Measurements from ENCODE around the gene CCNI2. TPM values are rescaled to one million over a fixed set of nuclear protein-coding genes. Genes with fewer than 3 reads are reported as not detected.
A peak's percentile ranks its signal among the peaks of the same experiment; 100 is the strongest.

Gene CCNI2, protein sequence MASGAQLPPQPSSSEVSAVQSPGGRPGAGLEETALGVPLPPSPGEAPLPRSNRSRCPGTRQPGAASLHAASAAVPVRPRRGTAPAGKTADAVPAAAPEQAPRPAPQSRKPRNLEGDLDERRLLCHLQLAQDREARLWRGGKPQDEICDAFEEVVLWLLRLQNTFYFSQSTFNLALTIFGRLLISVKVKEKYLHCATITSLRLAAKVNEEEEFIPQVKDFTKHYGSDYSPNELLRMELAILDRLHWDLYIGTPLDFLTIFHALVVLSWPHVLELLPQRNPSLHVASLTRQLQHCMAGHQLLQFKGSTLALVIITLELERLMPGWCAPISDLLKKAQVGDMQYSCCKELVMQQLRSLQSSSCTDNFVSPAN
- not detected in 2 replicates for total RNA-seq (2011; cell fraction: chromatin; rRNA removed; ENCODE audit: low replicate concordance)
- total RNA-seq (2011; cell fraction: nucleolus; rRNA removed) = not detected in 2 replicates
- total RNA-seq (2011; cell fraction: nucleoplasm; rRNA removed) = 0.23 TPM in 1 of 2 replicates, not detected in the other
- total RNA-seq (2014; rRNA removed) (0.05 TPM in 1 of 2 replicates, not detected in the other), total RNA-seq (2014; rRNA removed; fragmentation: Illumina TruSeq; extraction: Trizol) (not detected in 2 replicates), total RNA-seq (2015; rRNA removed; fragmentation: Illumina TruSeq; extraction: Trizol) (not detected in 2 replicates), total RNA-seq (2021) (0.18 TPM in 1 of 2 replicates, not detected in the other), polyA plus RNA-seq (2011; rRNA removed) (0.05 and 0.06 TPM in 2 replicates), polyA plus RNA-seq (2014; fragmentation: Illumina TruSeq; extraction: Trizol) (0.06 TPM in 1 of 2 replicates, not detected in the other), polyA plus RNA-seq (2014; fragmentation: Nextera tagmentation; extraction: Ambion mirVana) (1 to 10 TPM; 1.6 to 1.7 TPM), polyA plus RNA-seq (2014; rRNA removed) (not detected in 2 replicates), polyA minus RNA-seq (2011; rRNA and poly(A)+ RNA removed) (not detected in 2 replicates), Bru-seq, nascent RNA (percentile 22 among the genes with signal in this experiment), BruChase-seq, experiment 1, labeled RNA remaining after a 2-hour chase (not detected), BruChase-seq, experiment 2, labeled RNA remaining after a 6-hour chase (percentile 16 among the genes with signal in this experiment)
- 0.06 and 0.13 TPM in 2 replicates for polyA plus RNA-seq (2011; cell fraction: cytosol; rRNA removed)
- polyA plus RNA-seq (2011; cell fraction: nucleus; rRNA removed) = 0.36 and 1.1 TPM in 2 replicates
- polyA plus RNA-seq (2012) = 1.4 and 11.1 TPM in 2 replicates
- not detected in 2 replicates for polyA minus RNA-seq (2011; cell fraction: cytosol; rRNA and poly(A)+ RNA removed)
- 0.54 TPM in 1 of 2 replicates, not detected in the other for polyA minus RNA-seq (2011; cell fraction: nucleus; rRNA and poly(A)+ RNA removed)
- long read RNA-seq, experiment 1 = 0 reads
- long read RNA-seq, experiment 2 = 0 reads
- long read RNA-seq, experiment 3 = 0 reads

DNA sequence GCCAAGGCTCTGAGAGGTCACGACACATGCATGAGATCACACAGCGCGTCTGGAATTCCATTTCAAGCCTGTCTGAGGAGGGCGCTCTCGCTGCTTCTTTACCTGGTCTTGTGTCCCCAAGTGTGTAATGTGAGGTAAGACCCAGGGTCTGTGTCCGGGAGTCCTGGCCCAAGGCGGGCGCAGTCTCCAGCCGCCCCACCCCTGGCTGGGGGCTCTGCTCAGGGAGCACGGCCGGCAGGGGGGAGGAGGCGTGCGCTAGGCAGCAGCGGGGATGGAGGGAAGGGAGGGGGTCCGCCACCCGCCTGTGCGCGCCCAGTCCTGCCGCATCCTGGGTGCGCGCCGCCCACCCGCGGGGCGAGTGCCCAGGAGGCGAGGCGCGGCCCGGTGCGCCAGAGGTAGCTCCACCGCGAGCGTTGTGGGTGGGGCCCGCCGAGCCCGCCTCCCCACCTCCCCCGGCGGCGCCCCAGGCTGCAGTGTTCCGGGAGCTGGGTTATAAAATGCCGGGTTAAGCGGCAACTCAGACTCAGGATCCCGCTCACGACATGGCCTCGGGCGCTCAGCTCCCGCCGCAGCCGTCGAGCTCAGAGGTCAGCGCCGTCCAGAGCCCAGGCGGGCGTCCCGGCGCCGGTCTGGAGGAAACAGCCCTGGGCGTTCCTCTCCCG lies at the start of gene CCNI2:
CCNI2 (plus strand) TSS at position 473 of the 662 bp plus-strand sequence; CDS start at position 543, 70 bp downstream.
- no peak within 1 kb of the TSS for H3K27ac ChIP-seq (ENCODE audit: extremely low read depth, low read depth, low read length)
- FAIRE-seq = no peak
- TF ChIP-seq ZNF140 (CRISPR knock-in tag; IDR thresholded peaks at IDR 0.05) (no peak), EWSR1 (IDR thresholded peaks at IDR 0.05; ENCODE audit: borderline replicate concordance, low read depth, partially characterized antibody) (no peak), ZKSCAN1 (IDR thresholded peaks at IDR 0.05; ENCODE audit: low read depth, low read length) (no peak), NFE2L1 (tag; IDR thresholded peaks at IDR 0.05; ENCODE audit: borderline replicate concordance, low read depth) (no peak), SAFB2 (IDR thresholded peaks at IDR 0.05; ENCODE audit: borderline replicate concordance, low read depth, low read length, severe bottlenecking) (no peak), ZNF263 (CRISPR knock-in tag; IDR thresholded peaks at IDR 0.05; ENCODE audit: borderline replicate concordance) (no peak)
- TF ChIP-seq, protein P1, sequence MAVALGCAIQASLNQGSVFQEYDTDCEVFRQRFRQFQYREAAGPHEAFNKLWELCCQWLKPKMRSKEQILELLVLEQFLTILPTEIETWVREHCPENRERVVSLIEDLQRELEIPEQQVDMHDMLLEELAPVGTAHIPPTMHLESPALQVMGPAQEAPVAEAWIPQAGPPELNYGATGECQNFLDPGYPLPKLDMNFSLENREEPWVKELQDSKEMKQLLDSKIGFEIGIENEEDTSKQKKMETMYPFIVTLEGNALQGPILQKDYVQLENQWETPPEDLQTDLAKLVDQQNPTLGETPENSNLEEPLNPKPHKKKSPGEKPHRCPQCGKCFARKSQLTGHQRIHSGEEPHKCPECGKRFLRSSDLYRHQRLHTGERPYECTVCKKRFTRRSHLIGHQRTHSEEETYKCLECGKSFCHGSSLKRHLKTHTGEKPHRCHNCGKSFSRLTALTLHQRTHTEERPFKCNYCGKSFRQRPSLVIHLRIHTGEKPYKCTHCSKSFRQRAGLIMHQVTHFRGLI (CRISPR knock-in tag; IDR thresholded peaks at IDR 0.05) = no peak

More for the DNA sequence above, at the start of gene CCNI2:
- H3K4me2 ChIP-seq (ENCODE audit: insufficient read depth, low read length) = no peak within 1 kb of the TSS
- H3K9me3 ChIP-seq (replicated peaks; ENCODE audit: control insufficient read depth, insufficient read depth, low read depth, low read length) = no peaks in the 10 kb centered on the region
- in situ Hi-C loops (cut with MboI) = no loop called here
- no peak within 1 kb of the TSS for H3K4me3 ChIP-seq
- no peaks in the 10 kb centered on the region for H3K27me3 ChIP-seq (ENCODE audit: control insufficient read depth in 2 of 2, insufficient read depth in 2 of 2, low read length in 2 of 2)
- no peak within 1 kb of the TSS for H2AFZ ChIP-seq (ENCODE audit: low read depth, low read length)
- no peak within 1 kb of the TSS for H3K9ac ChIP-seq (ENCODE audit: insufficient read depth in 1 of 2, low read depth in 2 of 2, low read length in 2 of 2)
- peaks cover 0 to 4% of the 10 kb centered on the region in 2 experiments; a peak in 1 of 5 replicates for H3K4me1 ChIP-seq (replicated peaks in 1 of 2; ENCODE audit: control insufficient read depth in 2 of 2, insufficient read depth in 2 of 2, low read length in 2 of 2)
- DNase-seq (ENCODE audit: extremely low read depth in 1 of 4, low spot score in 3 of 4) (no peak), ATAC-seq (no peak)
- no peaks in the 10 kb centered on the region; the same call in 1 of the 2 replicates for H4K20me1 ChIP-seq (replicated peaks; ENCODE audit: control insufficient read depth, insufficient read depth, low read length)
- CTCF ChIA-PET (ENCODE audit: low intra/inter-chr PET ratio) = no interaction called here
- H3K9me1 ChIP-seq (ENCODE audit: control insufficient read depth, insufficient read depth, low read length) = no peaks in the 10 kb centered on the region
- no peaks in the 10 kb centered on the region for H3K79me2 ChIP-seq (ENCODE audit: control insufficient read depth, insufficient read depth, low read length)
- POLR2A ChIA-PET = interaction anchor here (0.9 kb wide), 1 partner anchor 8 kb away, joined by 3 read pairs; no protein-coding TSS in a partner anchor
- H3K36me3 ChIP-seq (ENCODE audit: control insufficient read depth, insufficient read depth, low read length) = no peaks in the 10 kb centered on the region
- WGBS (ENCODE audit: insufficient coverage, low coverage, missing lambda C conversion rate) = 90% methylated on average over 31 of the region's 59 CpGs
- intact Hi-C loops (cut with micrococcal nuclease) = no loop called here
- no TSS peak for BruUV-seq (replicated peaks)

Measured in K562 (cell line).